Muscle of arm (tissue), 12 donors: Measurements from ENCODE around the gene GTF2IRD1. TPM values are rescaled to one million over a fixed set of nuclear protein-coding genes. Genes with fewer than 3 reads are reported as not detected.
"Not testable (repeated sequence)": the region's sequence is repeated elsewhere in the genome, so short reads cannot be mapped to it uniquely, and the experiment has no call there.

Experiments used
- DNase-seq: peaks from one replicate; pipeline ENCODE4 v3.0.0-alpha.2; 2013
- polyA plus RNA-seq, 12 donors: library from polyadenylated mRNA; unstranded; fragments of 120-200 nt; gene quantifications; one replicate each; pipeline ENCODE4 v1.2.1, GENCODE V29; 2013; ENCODE audit not compliant: insufficient read length in 12 of 12

The GTF2IRD1 gene
- polyA plus RNA-seq, 12 donors: 31.8 to 55.0 (median 46.8) TPM; not detected in 1

- no peak for DNase-seq
These were observed 106.5 kb downstream of the GTF2IRD1 start for GRCh38 chr7:74560086-74560719.

GRCh38 chr7:74561898-74562613 lies 108.3 kb downstream of the GTF2IRD1 start:
- no peak for DNase-seq

DNA sequence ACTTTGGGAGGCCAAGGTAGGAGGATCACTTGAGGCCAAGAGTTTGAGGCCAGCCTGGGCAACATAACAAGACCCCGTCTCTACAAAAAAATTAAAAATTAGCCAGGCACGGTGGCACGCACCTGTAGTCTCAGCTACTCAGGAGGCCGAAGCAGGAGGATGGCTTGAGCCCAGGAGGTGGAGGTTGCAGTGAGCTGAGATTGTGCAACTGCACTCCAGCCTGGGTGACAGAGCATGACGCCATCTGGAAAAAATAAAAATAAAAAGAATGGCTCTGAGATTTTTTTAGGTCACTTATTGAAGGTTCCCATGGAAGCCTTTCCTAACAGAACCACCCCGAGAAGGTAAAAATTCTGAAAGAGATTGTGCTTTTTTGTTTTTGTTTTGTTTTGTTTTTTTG lies 109.9 kb downstream of the GTF2IRD1 start:
- DNase-seq: not testable (repeated sequence)

GRCh38 chr7:74567318-74567668 lies 113.6 kb downstream of the GTF2IRD1 start:
- DNase-seq: no peak

GRCh38 chr7:74568658-74569057 lies 115.0 kb downstream of the GTF2IRD1 start:
- no peak for DNase-seq

DNA sequence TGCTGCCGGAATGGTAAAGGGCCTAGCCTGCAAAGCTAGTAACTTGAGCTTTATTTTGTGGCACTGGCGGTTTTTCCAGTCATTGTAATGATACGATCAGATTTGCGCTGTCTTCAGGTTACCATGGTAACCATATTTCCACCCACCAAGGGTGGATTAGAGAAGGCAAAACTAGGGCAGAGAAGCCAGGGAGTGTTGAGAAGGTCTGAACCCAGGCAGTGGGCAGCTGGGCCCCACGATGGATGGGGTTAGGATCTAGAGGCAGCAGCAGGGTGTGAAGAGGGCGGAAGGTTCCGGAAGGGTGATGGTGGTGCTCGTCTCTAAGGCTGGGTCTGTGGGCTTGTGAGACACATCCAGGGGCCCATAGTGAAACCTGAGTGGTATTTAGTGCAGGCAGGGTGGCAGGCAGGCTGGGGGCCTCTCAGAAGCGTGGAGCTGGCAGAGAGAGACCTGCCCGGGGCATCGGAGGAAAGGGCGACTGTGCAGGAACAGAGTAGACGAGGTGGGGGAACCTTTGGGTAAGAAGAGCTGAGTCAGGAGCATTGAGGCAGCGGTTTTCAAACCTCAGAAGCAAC lies 115.9 kb downstream of the GTF2IRD1 start:
- no peak for DNase-seq

- no peak for DNase-seq
These were observed 116.9 kb downstream of the GTF2IRD1 start for GRCh38 chr7:74570533-74571156.

DNA sequence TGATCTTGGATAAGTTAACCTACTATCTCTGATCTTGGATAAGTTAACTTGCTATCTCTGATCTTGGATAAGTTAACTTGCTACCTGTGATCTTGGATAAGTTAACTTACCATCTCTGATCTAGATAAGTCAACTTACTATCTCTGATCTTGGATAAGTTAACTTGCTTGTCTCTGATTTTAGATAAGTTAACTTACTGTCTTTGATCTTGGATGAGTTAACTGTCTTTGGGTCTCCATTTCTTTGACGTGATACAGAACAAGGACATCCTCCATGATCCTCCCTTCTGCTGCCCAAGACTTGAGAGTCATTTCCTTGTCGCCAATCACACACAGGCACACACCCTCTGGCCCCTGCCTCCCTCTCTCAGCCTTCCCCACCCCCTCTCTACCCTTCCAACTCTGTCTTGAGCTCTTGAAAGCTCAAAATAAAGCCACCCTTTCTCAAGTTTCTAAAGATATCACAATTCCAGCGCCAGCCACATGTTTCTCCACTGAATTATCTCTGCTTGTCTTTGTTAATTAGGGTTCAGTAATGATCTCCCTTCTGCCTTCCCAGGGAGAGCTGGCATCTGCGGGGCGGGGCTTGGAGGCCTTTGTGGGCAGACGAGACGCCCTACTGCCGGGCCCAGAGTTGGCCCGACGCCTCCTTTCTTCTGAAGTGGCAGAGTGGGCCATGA lies 118.7 kb downstream of the GTF2IRD1 start:
- DNase-seq: no peak

- DNase-seq: no peak
These were observed 119.8 kb downstream of the GTF2IRD1 start for GRCh38 chr7:74573512-74573911.

DNA sequence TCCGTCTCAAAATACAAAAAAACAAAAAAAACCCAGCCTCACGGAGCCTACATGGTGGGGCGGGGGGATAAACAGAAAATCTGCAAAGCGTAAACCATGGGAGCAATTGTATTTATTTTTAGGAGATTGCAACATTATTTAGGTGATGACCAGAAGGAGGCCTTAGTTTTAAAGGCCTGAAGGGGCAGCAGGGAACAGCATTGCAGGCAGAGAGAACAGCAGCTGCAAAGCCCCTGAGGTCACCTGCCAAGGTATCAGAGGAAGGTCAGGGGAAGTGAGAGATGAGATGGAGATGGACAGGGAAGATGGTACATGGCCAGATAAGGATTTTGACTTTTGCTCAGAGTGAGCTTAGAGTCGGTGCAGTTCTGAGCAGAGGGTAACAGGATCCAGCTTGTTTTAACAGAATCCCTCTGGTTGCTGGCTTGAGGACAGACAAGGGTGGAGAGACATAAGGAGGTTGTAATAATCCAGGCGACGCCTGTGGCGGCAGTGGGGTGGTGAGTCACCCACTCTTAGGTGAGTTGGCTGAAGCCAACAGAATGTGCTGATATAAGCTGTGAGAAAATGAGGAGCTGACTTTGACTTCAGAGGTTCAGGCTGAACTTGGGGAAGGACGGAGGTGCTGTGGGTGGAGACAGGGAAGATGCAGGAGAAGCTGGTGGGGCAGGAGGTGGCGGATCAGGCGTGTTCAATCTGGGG lies 121.5 kb downstream of the GTF2IRD1 start:
- DNase-seq: no peak

DNA sequence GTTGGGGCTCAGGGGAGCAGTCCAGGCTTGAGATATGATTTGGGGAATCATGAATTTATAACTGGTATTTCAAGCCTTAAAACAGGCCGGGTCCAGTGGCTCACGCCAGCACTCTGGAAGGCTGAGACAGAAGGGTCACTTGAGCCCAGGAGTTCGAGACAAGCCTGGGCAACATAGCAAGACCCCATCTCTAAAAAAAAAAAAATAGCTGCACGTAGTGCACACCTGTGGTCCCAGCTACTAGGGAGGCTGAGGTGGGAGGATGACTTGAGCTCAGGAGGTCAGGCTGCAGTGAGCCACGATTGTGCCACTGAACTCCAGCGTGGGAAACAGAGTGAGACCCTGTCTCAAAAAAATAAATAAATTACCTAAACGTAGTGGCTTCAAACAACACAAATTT lies 122.1 kb downstream of the GTF2IRD1 start:
- DNase-seq: no peak

DNA sequence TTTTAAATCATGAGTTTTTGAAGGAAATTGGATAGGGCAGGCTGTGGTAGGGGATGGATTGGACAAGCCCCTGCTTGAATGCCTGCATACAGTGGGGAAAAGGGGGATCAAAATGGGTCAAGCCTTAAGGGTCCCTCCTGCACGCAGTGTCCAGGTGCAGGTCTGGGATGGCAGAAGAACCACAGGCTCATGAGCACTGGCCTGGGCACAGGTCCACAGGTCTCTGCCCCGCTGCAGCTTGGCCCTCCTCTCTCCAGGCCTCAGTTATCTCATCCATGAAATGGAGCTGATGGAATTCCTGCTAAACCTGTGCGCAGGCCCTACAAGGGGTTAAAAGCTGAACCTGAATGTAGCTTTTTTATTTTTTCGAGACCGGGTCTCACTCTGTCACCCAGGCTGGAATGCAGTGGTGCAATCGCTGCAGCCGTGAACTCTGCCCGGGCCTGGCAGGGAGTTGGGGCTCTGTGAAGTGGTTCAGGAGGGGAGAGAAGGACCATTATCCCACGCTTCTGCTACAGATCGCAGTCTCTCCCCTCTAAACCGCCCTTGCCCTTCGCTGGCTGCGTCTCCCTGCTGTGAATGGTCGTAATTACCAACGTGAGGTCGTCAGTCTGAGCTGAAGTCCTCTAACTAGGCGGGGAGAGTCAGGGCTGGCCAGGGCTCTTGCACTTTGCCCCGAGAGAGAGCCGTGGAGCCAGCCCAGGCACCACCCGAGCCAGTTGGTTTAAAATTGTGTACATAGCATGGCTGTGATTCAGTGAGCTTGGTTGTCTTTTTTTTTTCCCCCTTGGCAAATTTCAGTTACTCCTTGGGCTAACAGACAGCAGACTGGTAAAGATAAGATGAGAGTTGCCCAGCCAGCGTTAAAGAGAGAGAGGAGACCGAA lies 126.3 kb downstream of the GTF2IRD1 start:
- no peak for DNase-seq

GRCh38 chr7:74581916-74582440 lies 128.3 kb downstream of the GTF2IRD1 start:
- no peak for DNase-seq

GRCh38 chr7:74582447-74583039 lies 128.8 kb downstream of the GTF2IRD1 start:
- DNase-seq: no peak

- no peak for DNase-seq
These were observed 129.9 kb downstream of the GTF2IRD1 start for GRCh38 chr7:74583630-74584029.

DNA sequence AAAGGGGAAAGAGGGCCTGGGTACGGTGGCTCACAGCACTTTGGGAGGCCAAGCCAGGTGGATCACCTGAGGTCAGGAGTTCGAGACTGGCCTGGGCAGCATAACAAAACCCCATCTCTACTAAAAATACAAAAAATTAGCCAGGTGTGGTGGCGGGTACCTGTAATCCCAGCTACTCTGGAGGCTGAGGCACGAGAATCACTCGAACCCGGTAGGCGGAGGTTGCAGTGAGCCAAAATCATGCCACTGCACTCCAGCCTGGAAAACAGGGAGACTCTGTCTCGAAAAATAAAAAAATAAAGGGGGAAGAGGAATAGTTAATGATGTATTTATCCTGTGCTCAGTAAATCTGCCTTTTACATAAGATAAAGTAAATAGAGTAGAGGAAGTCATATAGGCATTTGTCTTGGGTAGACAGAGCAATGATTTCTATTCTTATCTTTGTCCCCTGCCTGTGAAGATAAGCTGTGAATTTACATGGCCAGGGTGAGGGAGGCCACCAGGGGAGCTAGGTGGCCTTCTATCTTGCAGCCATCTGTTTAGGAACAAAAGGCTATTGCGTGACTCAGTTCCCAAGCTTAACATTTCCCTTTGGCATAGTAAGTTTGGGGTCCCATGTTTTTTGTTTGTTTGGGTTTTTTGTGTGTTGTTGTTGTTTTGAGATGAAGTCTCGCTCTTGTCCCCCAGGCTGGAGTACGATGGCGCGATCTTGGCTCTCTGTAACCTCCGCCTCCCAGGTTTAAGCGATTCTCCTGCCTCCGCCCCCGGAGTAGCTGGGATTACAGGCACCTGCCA lies 130.7 kb downstream of the GTF2IRD1 start:
- DNase-seq: no peak

- no peak for DNase-seq
These were observed 132.1 kb downstream of the GTF2IRD1 start for GRCh38 chr7:74585844-74586243.

DNA sequence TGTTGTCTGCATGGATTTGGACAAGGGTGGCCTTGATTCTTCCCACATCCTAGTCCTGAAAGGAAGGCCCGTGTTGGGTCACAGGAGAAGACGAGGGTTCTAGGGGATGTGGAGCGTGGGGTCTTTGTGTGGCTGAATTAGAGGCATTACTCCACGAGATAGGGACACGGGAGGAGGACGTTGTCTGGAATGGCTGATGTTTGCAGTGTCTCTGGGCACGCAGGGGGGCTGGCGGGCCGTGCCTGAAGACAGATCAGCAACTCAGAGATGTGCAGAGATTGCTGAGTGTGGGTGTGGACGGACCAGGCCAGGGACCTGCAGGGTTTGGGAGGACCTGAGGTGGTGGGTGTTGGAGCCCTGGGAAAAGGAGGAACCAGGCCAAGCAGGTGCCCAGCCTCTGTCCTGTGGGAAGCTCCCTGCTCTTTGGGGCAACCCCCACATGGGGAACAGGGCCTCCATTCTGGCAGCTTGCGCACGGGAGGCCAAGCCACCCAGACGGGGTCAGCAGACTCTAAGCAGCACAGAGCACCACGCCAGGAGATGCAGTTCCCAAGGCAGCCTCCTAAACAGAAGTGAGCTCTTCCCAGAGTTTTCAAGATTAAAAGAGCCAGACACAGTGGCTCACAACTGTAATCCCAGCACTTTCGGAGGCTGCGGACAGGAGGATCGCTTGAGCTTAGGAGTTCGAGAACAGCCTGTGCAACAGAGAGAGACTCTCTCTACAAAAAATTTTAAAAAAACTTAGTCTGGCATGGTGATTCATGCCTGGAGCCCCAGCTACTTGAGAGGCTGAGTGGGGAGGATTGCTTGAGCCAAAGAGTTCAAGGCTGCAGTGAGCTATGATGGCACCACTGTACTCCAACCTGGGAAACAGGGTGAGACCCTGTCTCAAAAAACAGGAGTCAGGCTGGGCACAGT lies 132.8 kb downstream of the GTF2IRD1 start:
- DNase-seq: no peak
